GM13976 (cell line): ENCODE results near the gene G6PC3.
"Not testable (repeated sequence)": the region's sequence is repeated elsewhere in the genome, so short reads cannot be mapped to it uniquely, and the experiment has no call there.

Experiments
- DNase-seq: peaks from one replicate; pipeline ENCODE4 v3.0.0; 2012; ENCODE audit warnings: low spot score
- CTCF ChIP-seq: IDR thresholded peaks from 2 replicates; pipeline ENCODE4 v1.5.1; 2012; ENCODE audit warnings: borderline replicate concordance, mild to moderate bottlenecking; ENCODE audit not compliant: insufficient read depth; ENCODE audit errors: extremely low read depth, missing control alignments, control extremely low read depth
- in situ Hi-C: fragments of 300-500 bp; cut with MboI; formaldehyde crosslinking; loops from one replicate; pipeline ENCODE4 v1.12.0; 2022; ENCODE audit warnings: low sequenced_read_pairs, mixed read lengths, inconsistent platforms; ENCODE audit not compliant: unreplicated experiment

The G6PC3 gene

GRCh38 chr17:44117351-44117750 lies 46.8 kb downstream of the G6PC3 start:
- in situ Hi-C loops: no loop called here
- no peak for DNase-seq
- no peak for TF ChIP-seq CTCF

GRCh38 chr17:44118427-44119050 lies 48.0 kb downstream of the G6PC3 start:
- DNase-seq: no peak
- no peak for TF ChIP-seq CTCF
- in situ Hi-C loops: no loop called here

GRCh38 chr17:44119062-44119461 lies 48.5 kb downstream of the G6PC3 start:
- in situ Hi-C loops: no loop called here
- no peak for TF ChIP-seq CTCF
- no peak for DNase-seq

GRCh38 chr17:44119798-44120197 lies 49.3 kb downstream of the G6PC3 start:
- in situ Hi-C loops: no loop called here
- no peak for TF ChIP-seq CTCF
- no peak for DNase-seq

- DNase-seq, in situ Hi-C loops: not testable (repeated sequence)
Observed at GRCh38 chr17:44120281-44120680, 49.7 kb downstream of the G6PC3 start.

GRCh38 chr17:44120851-44121605 lies 50.5 kb downstream of the G6PC3 start:
- in situ Hi-C loops: no loop called here
- no peak for DNase-seq
- no peak for TF ChIP-seq CTCF
